HepG2 (cell line): Measurements from ENCODE around the gene ZNF526. TPM values are rescaled to one million over a fixed set of nuclear protein-coding genes. Genes with fewer than 3 reads are reported as not detected.
"Not testable (repeated sequence)": the region's sequence is repeated elsewhere in the genome, so short reads cannot be mapped to it uniquely, and the experiment has no call there.

Source experiments
- ATAC-seq: fragments of 200-7000 bp; cut with Tn5 transposase; 3 replicates; pipeline ENCODE4 v1.9.1; 2020; ENCODE audit warnings: mild to moderate bottlenecking, moderate library complexity
- BruUV-seq: library from RNA; stranded (reverse); fragments of 400-500 nt; replicated peaks from 2 replicates; lab custom pipeline; 2021; lab: Mats Ljungman, UMichigan
- CTCF ChIA-PET: fragments of 300-600 bp; formaldehyde crosslinking; extraction: SDS; loops from one replicate; lab custom pipeline; 2021; ENCODE audit warnings: low total read pairs, inconsistent platforms, low intra/inter-chr PET ratio; lab: Yijun Ruan, JAX
- POLR2A ChIA-PET: fragments of 350-600 bp; sonication (Branson Sonifier 250); formaldehyde crosslinking; loops from one replicate; lab custom pipeline; 2020; ENCODE audit warnings: antibody characterized with exemption, inconsistent platforms; lab: Yijun Ruan, JAX
- DNase-seq: peaks from one replicate; pipeline ENCODE4 v3.0.0-alpha.2; 2015; ENCODE audit warnings: low spot score
- FAIRE-seq: peaks from 3 replicates; lab custom pipeline; 2011; peaks lifted over from hg19 to GRCh38; lab: Jason Lieb, UNC
- H2AFZ ChIP-seq: one replicate; pipeline ENCODE4 v1.6.1; 2011; ENCODE audit warnings: low read length, inconsistent platforms
- H3K27ac ChIP-seq: fragments of 300-600 bp; 3 replicates; pipeline ENCODE4 v1.8.0; 2011; ENCODE audit warnings: mixed run types, mild to moderate bottlenecking, mixed read lengths, low read length, inconsistent platforms; ENCODE audit not compliant: insufficient read depth; ENCODE audit errors: extremely low read length
- H3K27me3 ChIP-seq, 2 experiments: fragments of 200-600 bp in 1 of 2; 2 replicates in 1 of 2; 3 replicates in 1 of 2; pipeline versions ENCODE4 v1.6.0 to v1.8.0; 2011; ENCODE audit warnings: low read length in 2 of 2, mild to moderate bottlenecking in 2 of 2, moderate library complexity in 2 of 2, inconsistent platforms in 1 of 2; ENCODE audit not compliant: insufficient read depth in 2 of 2, control insufficient read depth in 1 of 2
- H3K36me3 ChIP-seq, 2 experiments: fragments of 200-600 bp in 1 of 2; replicated peaks in 1 of 2; 2 replicates in 1 of 2; 3 replicates in 1 of 2; pipeline versions ENCODE4 v1.5.1 to v1.8.0; 2011; ENCODE audit warnings: low read length in 2 of 2, inconsistent platforms in 1 of 2; ENCODE audit not compliant: insufficient read depth in 2 of 2, control insufficient read depth in 1 of 2
- H3K4me1 ChIP-seq: 2 replicates; pipeline ENCODE4 v1.5.1; 2012; ENCODE audit warnings: low read length, inconsistent platforms; ENCODE audit not compliant: insufficient read depth
- H3K4me2 ChIP-seq: 2 replicates; pipeline ENCODE4 v1.6.0; 2011; ENCODE audit warnings: low read depth, low read length, inconsistent platforms
- H3K4me3 ChIP-seq, 3 experiments: fragments of 200-600 bp in 1 of 3; sonication (generic), shearing (Covaris generic) in 1 of 3; replicated peaks in 1 of 3; 2 replicates each; pipeline ENCODE4 v1.5.1; 2011 to 2016; ENCODE audit warnings: low read length in 3 of 3, inconsistent platforms in 2 of 3, low read depth in 2 of 3, mild to moderate bottlenecking in 2 of 3, control low read depth in 1 of 3, mixed read lengths in 1 of 3; ENCODE audit not compliant: insufficient read depth in 1 of 3
- H3K79me2 ChIP-seq: one replicate; pipeline ENCODE4 v1.6.1; 2011; ENCODE audit warnings: low read length, inconsistent platforms; ENCODE audit not compliant: insufficient read depth
- H3K9ac ChIP-seq: 2 replicates; pipeline ENCODE4 v1.6.0; 2011; ENCODE audit warnings: mild to moderate bottlenecking, low read depth, low read length, inconsistent platforms; ENCODE audit not compliant: insufficient read depth
- H3K9me3 ChIP-seq: 2 replicates; pipeline ENCODE4 v1.5.1; 2012; ENCODE audit warnings: mild to moderate bottlenecking, low read length
- H4K20me1 ChIP-seq: 2 replicates; pipeline ENCODE4 v1.6.0; 2011; ENCODE audit warnings: inconsistent platforms, mild to moderate bottlenecking, low read length, moderate library complexity; ENCODE audit not compliant: insufficient read depth
- CEBPB ChIP-seq: IDR thresholded peaks from 2 replicates; pipeline ENCODE4 v1.6.1; 2011; ENCODE audit warnings: low read depth, low read length, improper control_type of control experiment, borderline replicate concordance
- CEBPG ChIP-seq: IDR thresholded peaks from 2 replicates; pipeline ENCODE4 v1.6.1; 2016
- ZNF121 ChIP-seq: sonication (generic); formaldehyde crosslinking; IDR thresholded peaks from 2 replicates; pipeline ENCODE4 v1.5.0; 2020; ENCODE audit warnings: mild to moderate bottlenecking, missing genetic modification reagents
- WGBS: methylation state at CpG from one replicate; pipeline ENCODE4 v1.1.6; 2017; ENCODE audit warnings: low lambda C conversion rate; 5-methylcytosine and 5-hydroxymethylcytosine counted together
- in situ Hi-C: cut with HindIII; loops from 2 replicates; pipeline ENCODE4 v1.10.0; 2017; ENCODE audit warnings: low pct_unique_long_range_greater_than_20kb; ENCODE audit not compliant: extremely low pct_ligation_motif_present
- intact Hi-C: fragments of 100-400 bp; cut with micrococcal nuclease; formaldehyde crosslinking; loops from one replicate; pipeline ENCODE4 v1.10.0; 2022; ENCODE audit not compliant: unreplicated experiment
- polyA plus RNA-seq, 8 experiments: library from polyadenylated mRNA; depleted of rRNA in 3 of 8; stranded (reverse) in 7 of 8; unstranded in 1 of 8; fragments of >200 nt; fragmentation: Illumina TruSeq in 4 of 8; extraction: Trizol in 4 of 8; gene quantifications; 2 replicates each; pipeline versions ENCODE4 v1.2.1 to v1.2.3, GENCODE V29; 2011 to 2016; ENCODE audit warnings: low read depth in 4 of 8, missing spikeins in 1 of 8, mixed read lengths in 1 of 8; ENCODE audit not compliant: insufficient read depth in 1 of 8
- total RNA-seq, 5 experiments: library from RNA; depleted of rRNA; stranded (reverse); fragments of >200 nt; fragmentation: Illumina TruSeq; extraction: Trizol; gene quantifications; 2 replicates each; pipeline ENCODE4 v1.2.3, GENCODE V29; 2016; ENCODE audit warnings: low read depth in 1 of 5

ZNF526 gene
- total and polyA plus RNA-seq, 2 of the 13 experiments (the other 11 are each of a cell fraction or from before 2014, with no cell fraction given), result 3.3 to 8.4 TPM

- intact Hi-C loops, BruUV-seq, H3K9me3 ChIP-seq, H2AFZ ChIP-seq, CTCF ChIA-PET, DNase-seq, H3K4me2 ChIP-seq, H3K27me3 ChIP-seq, in situ Hi-C loops, FAIRE-seq, H3K27ac ChIP-seq, POLR2A ChIA-PET, H3K36me3 ChIP-seq, H3K4me3 ChIP-seq, H4K20me1 ChIP-seq, ATAC-seq, H3K9ac ChIP-seq: not testable (repeated sequence)
- peaks cover 23% of the 10 kb centered on the region for H3K4me1 ChIP-seq
- TF ChIP-seq ZNF121 (CRISPR knock-in tag), result peak; percentile 44
- H3K79me2 ChIP-seq, result peaks cover 14% of the 10 kb centered on the region
- WGBS, result 61% methylated on average over 4 of the region's 4 CpGs
Observed at GRCh38 chr19:42266105-42266504, 46.0 kb downstream of the ZNF526 start.

DNA sequence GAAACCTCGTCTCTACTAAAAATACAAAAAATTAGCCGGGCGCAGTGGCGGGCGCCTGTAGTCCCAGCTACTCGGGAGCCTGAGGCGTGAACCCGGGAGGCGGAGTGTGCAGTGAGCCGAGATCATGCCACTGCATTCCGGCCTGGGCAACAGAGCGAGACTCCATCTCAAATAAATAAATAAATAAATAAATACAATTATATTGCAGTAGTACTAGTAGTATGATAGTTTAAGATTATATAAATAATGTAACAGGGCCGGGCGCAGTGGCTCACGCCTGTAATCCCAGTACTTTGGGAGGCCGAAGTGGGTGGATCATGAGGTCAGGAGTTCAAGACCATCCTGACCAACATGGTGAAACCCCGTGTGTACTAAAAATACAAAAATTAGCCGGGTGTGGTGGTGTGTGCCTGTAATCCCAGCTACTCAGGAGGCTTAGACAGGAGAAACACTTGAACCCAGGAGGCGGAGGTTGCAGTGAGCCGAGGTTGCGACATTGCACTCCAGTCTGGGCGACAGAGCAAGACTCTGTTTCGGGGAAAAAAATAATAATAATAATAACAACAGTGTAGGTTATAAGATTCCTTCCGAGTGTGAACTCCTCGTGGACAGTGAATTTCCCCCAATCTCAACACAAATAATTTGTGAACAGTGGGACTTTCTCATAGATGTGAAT lies 47.0 kb downstream of the ZNF526 start:
- H3K79me2 ChIP-seq, result peaks cover 19% of the 10 kb centered on the region
- not testable (repeated sequence) for H2AFZ ChIP-seq, BruUV-seq, H3K27ac ChIP-seq, H3K9me3 ChIP-seq
- TF ChIP-seq CEBPB (peak; percentile 35; the same call in 1 of the 2 replicates), CEBPG (CRISPR knock-in tag) (0 out of 2 replicates have a peak, but pooled peaks have one; percentile 29)
- TF ChIP-seq, all 625 proteins: peak for 2; not testable (repeated sequence) for 623
- H3K36me3 ChIP-seq, DNase-seq, H3K27me3 ChIP-seq, CTCF ChIA-PET, H4K20me1 ChIP-seq, intact Hi-C loops, ATAC-seq, FAIRE-seq, in situ Hi-C loops: not testable (repeated sequence)
- peak overlapping the region; percentile 78 for H3K9ac ChIP-seq
- WGBS, result 62% methylated on average over 25 of the region's 25 CpGs
- POLR2A ChIA-PET, result interaction anchor here (0.6 to 1.3 kb wide), 4 partner anchors 12 to 24 kb away, joined by 3 to 7 read pairs (median 3); partner anchors contain the start of gene GSK3A
- H3K4me3 ChIP-seq, result peak overlapping the region; percentile 51 to 81 (median 65); a peak in 4 of 6 replicates
- H3K4me1 ChIP-seq, result peaks cover 29% of the 10 kb centered on the region
- H3K4me2 ChIP-seq, result peak overlapping the region; percentile 99
